Thyroid gland (tissue), 4 donors: ENCODE measurements around the gene NDUFAF8.

Experiments used
- POLR2A ChIP-seq, 2 donors: fragments of 450-650 bp; IDR thresholded peaks; one replicate each; pipeline ENCODE4 v1.6.1; 2017; ENCODE audit warnings: antibody characterized with exemption in 2 of 2, mild to moderate bottlenecking in 2 of 2, moderate library complexity in 1 of 2
- TF ChIP-seq, protein P1 (sequence below), 6 experiments: fragments of 200-600 bp in 3 of 6; fragments of 450-650 bp in 3 of 6; sonication (generic) in 3 of 6; IDR thresholded peaks; one replicate each; pipeline ENCODE4 v1.5.1; 2016 to 2019; ENCODE audit warnings: antibody characterized with exemption in 6 of 6, mild to moderate bottlenecking in 2 of 6, inconsistent platforms in 1 of 6, moderate library complexity in 1 of 6

DNA sequence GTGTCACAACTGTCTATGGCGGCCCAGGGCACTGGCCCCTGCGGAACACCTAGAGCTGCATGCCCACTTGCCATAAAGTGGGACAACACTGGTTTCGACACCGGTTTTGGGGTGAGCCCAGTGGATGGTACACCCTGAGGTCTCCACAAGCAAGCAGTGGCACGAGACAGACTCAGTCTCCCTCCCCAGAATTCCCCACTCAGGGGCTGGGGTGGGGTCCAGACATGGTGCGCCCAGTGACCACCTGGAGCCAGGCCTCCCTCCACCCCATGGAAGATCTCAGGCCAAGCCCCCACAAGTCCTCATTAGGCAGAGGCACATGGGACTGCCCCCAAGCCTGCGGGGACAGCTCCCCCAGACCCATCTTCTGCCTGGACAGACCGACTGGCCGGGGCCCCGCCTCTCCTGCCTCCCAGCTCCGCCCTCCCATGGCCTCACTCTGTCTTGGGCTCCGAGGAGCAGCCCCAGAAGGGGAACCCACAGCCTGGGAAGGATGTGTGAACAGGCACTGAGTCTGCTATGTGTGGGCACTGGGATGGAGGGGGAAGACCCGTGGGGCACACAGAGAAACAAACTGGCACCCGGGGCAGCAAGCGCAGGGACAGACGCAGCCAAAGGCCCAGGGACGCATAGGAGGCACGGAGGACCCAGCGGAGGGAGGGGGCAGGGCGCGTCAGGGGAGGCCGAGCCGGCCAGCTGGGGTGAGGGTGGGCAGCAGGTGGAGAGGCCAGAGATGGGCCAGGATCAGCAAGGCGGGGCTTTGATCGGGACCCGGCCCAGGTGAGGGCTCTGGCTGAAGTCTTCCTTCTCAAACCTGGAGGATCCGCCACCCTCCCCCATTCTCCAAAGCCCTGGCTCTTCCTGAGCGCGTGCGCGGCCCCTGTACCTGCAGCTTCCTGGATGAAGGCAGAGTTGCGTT, 3.0 kb upstream of the NDUFAF8 start:
- TF ChIP-seq, protein P1, sequence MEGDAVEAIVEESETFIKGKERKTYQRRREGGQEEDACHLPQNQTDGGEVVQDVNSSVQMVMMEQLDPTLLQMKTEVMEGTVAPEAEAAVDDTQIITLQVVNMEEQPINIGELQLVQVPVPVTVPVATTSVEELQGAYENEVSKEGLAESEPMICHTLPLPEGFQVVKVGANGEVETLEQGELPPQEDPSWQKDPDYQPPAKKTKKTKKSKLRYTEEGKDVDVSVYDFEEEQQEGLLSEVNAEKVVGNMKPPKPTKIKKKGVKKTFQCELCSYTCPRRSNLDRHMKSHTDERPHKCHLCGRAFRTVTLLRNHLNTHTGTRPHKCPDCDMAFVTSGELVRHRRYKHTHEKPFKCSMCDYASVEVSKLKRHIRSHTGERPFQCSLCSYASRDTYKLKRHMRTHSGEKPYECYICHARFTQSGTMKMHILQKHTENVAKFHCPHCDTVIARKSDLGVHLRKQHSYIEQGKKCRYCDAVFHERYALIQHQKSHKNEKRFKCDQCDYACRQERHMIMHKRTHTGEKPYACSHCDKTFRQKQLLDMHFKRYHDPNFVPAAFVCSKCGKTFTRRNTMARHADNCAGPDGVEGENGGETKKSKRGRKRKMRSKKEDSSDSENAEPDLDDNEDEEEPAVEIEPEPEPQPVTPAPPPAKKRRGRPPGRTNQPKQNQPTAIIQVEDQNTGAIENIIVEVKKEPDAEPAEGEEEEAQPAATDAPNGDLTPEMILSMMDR (IDR thresholded peaks at IDR 0.05) = no peak
- TF ChIP-seq POLR2A (IDR thresholded peaks at IDR 0.05) = no peak
